Anterior cingulate cortex (tissue), 58 donors: ENCODE measurements around the gene SEC31A.

Experiments used
- DNase-seq, 58 donors: peaks; one replicate each; lab custom pipeline; 2025; lab: John Stamatoyannopoulos, UW

SEC31A gene

GRCh38 chr4:82797405-82798111 is 93.4 kb downstream of the SEC31A start:
- DNase-seq: peak in 27 of 58 donors; percentile 8 to 73 (median 41)

- DNase-seq: peak in 18 of 58 donors; percentile 19 to 68 (median 39)
Measured at GRCh38 chr4:82797040-82797404, 93.9 kb downstream of the SEC31A start.

- DNase-seq: peak in 9 of 58 donors; percentile 19 to 81 (median 35)
Measured at GRCh38 chr4:82792912-82793649, 97.9 kb downstream of the SEC31A start.

- no peak for DNase-seq
Measured at GRCh38 chr4:82791179-82791578, 99.8 kb downstream of the SEC31A start.

GRCh38 chr4:82790060-82790660 is 100.8 kb downstream of the SEC31A start:
- DNase-seq: peak in 6 of 58 donors; percentile 15 to 36 (median 30)

GRCh38 chr4:82789025-82789776 is 101.8 kb downstream of the SEC31A start:
- no peak for DNase-seq

- no peak for DNase-seq
Measured at GRCh38 chr4:82787342-82787741, 103.6 kb downstream of the SEC31A start.

- DNase-seq: no peak
Measured at GRCh38 chr4:82786828-82787227, 104.1 kb downstream of the SEC31A start.

- DNase-seq: peak in 6 of 58 donors; percentile 16 to 52 (median 27)
Measured at GRCh38 chr4:82785611-82786400, 105.1 kb downstream of the SEC31A start.

GRCh38 chr4:82784681-82785610 is 106.0 kb downstream of the SEC31A start:
- DNase-seq: peak in 2 of 58 donors; percentile 24 to 28

- no peak for DNase-seq
Measured at GRCh38 chr4:82782626-82783345, 108.2 kb downstream of the SEC31A start.

GRCh38 chr4:82780752-82781231 is 110.2 kb downstream of the SEC31A start:
- peak in 41 of 58 donors; percentile 3 to 81 (median 39) for DNase-seq

GRCh38 chr4:82780170-82780751 is 110.7 kb downstream of the SEC31A start:
- DNase-seq: no peak

GRCh38 chr4:82779032-82779431 is 111.9 kb downstream of the SEC31A start:
- DNase-seq: no peak

GRCh38 chr4:82777857-82778525 is 113.0 kb downstream of the SEC31A start:
- DNase-seq: no peak

- no peak for DNase-seq
Measured at GRCh38 chr4:82776925-82777542, 113.9 kb downstream of the SEC31A start.
